OCI-LY3 (cell line): Measurements from ENCODE around the gene TSEN2.

ENCODE experiments used
- H2AFZ ChIP-seq: fragments of 200-600, 300-600 bp; shearing (Covaris generic); 2 replicates; pipeline ENCODE4 v1.6.0; 2014; ENCODE audit warnings: antibody characterized with exemption, low read depth, low read length
- H3K27ac ChIP-seq: fragments of 200-600, 300-600 bp; sonication (generic); 2 replicates; pipeline ENCODE4 v1.5.1; 2014; ENCODE audit warnings: mild to moderate bottlenecking, low read length, moderate library complexity, mixed read lengths
- H3K27me3 ChIP-seq: fragments of 200-600, 300-600 bp; sonication (generic); 2 replicates; pipeline ENCODE4 v1.6.1; 2014; ENCODE audit warnings: low read depth, low read length, mixed read lengths
- H3K36me3 ChIP-seq: fragments of 200-600, 300-600 bp; sonication (generic); replicated peaks from 2 replicates; pipeline ENCODE3; 2014; ENCODE audit warnings: low read depth, low read length, mixed read lengths
- H3K4me1 ChIP-seq: fragments of 300-600, 200-600 bp; sonication (generic); 2 replicates; pipeline ENCODE4 v1.6.1; 2014; ENCODE audit warnings: low read length, mixed read lengths
- H3K4me2 ChIP-seq: fragments of 200-600, 300-600 bp; sonication (generic); 2 replicates; pipeline ENCODE4 v1.6.1; 2014; ENCODE audit warnings: low read length, mixed read lengths
- H3K4me3 ChIP-seq: fragments of 300-600, 200-600 bp; sonication (generic); 2 replicates; pipeline ENCODE4 v1.5.1; 2014; ENCODE audit warnings: antibody characterized with exemption, mild to moderate bottlenecking, low read length, moderate library complexity
- H3K79me2 ChIP-seq: fragments of 300-600, 200-600 bp; shearing (Covaris generic); 2 replicates; pipeline ENCODE4 v1.6.1; 2014; ENCODE audit warnings: mild to moderate bottlenecking, low read length, mixed read lengths
- H3K9ac ChIP-seq: fragments of 300-600, 200-600 bp; shearing (Covaris generic); 2 replicates; pipeline ENCODE4 v1.6.0; 2014; ENCODE audit warnings: mild to moderate bottlenecking, low read length, moderate library complexity
- H3K9me3 ChIP-seq: fragments of 200-600, 300-600 bp; shearing (Covaris generic); 2 replicates; pipeline ENCODE4 v1.6.1; 2014; ENCODE audit warnings: low read length, mixed read lengths; ENCODE audit not compliant: insufficient read depth
- H4K20me1 ChIP-seq: fragments of 200-600, 300-600 bp; sonication (generic); 2 replicates; pipeline ENCODE4 v1.6.1; 2016; ENCODE audit warnings: low read length, mixed read lengths; ENCODE audit not compliant: insufficient read depth
- EZH2phosphoT487 ChIP-seq: fragments of 200-600 bp; shearing (Covaris generic); IDR thresholded peaks from 2 replicates; pipeline ENCODE4 v1.6.1; 2018; ENCODE audit warnings: antibody characterized with exemption, mixed run types, low read depth
- TF ChIP-seq, protein P1 (sequence below): fragments of 200-600, 300-600 bp; sonication (generic); IDR thresholded peaks from 2 replicates; pipeline ENCODE4 v1.5.1; 2014; ENCODE audit warnings: antibody characterized with exemption, low read length, low read depth

Gene TSEN2

DNA sequence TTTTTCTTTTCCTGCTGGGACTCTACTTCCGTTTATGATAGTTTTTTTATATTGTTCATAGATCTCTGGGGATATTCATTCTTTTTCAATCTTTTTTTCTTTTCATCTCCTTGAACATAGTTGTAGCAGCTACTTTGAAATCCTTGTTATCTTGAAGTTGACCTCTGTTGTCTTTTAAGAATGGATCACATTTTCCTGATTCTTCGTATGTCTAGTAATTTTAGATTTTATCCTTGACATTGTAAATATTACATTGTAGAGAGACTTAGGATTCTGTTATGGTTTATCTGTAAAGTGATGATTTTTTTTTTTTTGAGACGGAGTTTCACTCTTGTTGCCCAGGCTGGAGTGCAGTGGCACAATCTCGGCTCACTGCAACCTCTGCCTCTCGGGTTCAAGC is 93.1 kb downstream of the TSEN2 start:
- Histone ChIP-seq H3K4me2 (no peak overlapping the region), H3K79me2 (no peaks in the 10 kb centered on the region), H3K9me3 (no peaks in the 10 kb centered on the region), H3K4me3 (no peak overlapping the region), H4K20me1 (no peaks in the 10 kb centered on the region; the same call in 1 of the 2 replicates), H3K27me3 (no peaks in the 10 kb centered on the region), H2AFZ (no peak overlapping the region), H3K4me1 (no peaks in the 10 kb centered on the region), H3K36me3 (peaks cover 75% of the 10 kb centered on the region), H3K9ac (no peak overlapping the region), H3K27ac (no peak overlapping the region)
- TF ChIP-seq, protein P1, sequence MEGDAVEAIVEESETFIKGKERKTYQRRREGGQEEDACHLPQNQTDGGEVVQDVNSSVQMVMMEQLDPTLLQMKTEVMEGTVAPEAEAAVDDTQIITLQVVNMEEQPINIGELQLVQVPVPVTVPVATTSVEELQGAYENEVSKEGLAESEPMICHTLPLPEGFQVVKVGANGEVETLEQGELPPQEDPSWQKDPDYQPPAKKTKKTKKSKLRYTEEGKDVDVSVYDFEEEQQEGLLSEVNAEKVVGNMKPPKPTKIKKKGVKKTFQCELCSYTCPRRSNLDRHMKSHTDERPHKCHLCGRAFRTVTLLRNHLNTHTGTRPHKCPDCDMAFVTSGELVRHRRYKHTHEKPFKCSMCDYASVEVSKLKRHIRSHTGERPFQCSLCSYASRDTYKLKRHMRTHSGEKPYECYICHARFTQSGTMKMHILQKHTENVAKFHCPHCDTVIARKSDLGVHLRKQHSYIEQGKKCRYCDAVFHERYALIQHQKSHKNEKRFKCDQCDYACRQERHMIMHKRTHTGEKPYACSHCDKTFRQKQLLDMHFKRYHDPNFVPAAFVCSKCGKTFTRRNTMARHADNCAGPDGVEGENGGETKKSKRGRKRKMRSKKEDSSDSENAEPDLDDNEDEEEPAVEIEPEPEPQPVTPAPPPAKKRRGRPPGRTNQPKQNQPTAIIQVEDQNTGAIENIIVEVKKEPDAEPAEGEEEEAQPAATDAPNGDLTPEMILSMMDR, result no peak
- no peak for TF ChIP-seq EZH2phosphoT487

DNA sequence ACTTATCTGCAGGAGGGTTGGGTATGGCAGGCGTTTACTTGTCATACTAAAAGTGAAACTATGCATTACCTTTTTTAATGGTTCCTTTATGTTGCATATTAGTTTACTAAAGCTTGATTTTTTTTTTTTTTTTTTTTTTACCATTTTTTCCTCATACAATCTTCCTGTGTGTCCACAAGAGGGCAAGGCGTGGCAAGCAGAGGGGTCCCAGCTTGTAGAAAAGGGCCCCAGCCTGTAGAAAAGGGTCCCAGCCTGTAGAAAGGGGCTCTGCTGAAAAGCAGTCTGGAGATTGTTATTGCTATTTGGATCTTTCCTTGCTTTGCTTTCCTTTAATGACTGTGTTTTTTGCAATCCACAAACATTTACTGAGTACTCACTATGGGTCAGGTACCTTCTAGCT is 94.5 kb downstream of the TSEN2 start:
- Histone ChIP-seq H3K9ac (no peak overlapping the region), H3K79me2 (no peaks in the 10 kb centered on the region), H4K20me1 (no peaks in the 10 kb centered on the region; the same call in 1 of the 2 replicates), H3K36me3 (peaks cover 82% of the 10 kb centered on the region), H3K27me3 (no peaks in the 10 kb centered on the region), H3K9me3 (no peaks in the 10 kb centered on the region), H3K27ac (no peak overlapping the region), H2AFZ (no peak overlapping the region), H3K4me2 (no peak overlapping the region), H3K4me3 (no peak overlapping the region), H3K4me1 (no peaks in the 10 kb centered on the region)
- no peak for TF ChIP-seq EZH2phosphoT487

DNA sequence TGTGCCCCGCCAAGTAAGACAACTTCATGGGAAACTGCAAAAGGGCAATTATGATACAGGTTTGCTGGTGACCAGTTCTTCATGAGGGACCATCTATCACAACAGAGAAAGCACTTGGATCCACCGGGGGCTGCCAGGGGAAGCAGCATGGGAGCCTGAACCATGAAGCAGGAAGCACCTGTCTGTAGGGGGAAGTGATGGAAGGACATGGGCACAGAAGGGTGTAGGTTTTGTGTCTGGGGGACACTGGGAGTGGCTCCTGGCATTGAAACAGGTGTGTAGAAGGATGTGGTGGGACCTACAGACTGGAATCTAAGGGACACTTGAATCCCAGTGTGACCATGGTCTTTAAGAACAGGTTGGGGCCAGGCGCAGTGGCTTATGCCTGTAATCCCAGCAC is 95.2 kb downstream of the TSEN2 start:
- no peaks in the 10 kb centered on the region for H3K27me3 ChIP-seq
- H3K79me2 ChIP-seq, result no peaks in the 10 kb centered on the region
- H3K9ac ChIP-seq, result no peak overlapping the region
- H3K36me3 ChIP-seq, result peaks cover 82% of the 10 kb centered on the region
- no peak overlapping the region for H3K4me2 ChIP-seq
- H3K4me3 ChIP-seq, result no peak overlapping the region
- H4K20me1 ChIP-seq, result no peaks in the 10 kb centered on the region; the same call in 1 of the 2 replicates
- TF ChIP-seq EZH2phosphoT487, result no peak
- TF ChIP-seq, protein P1, result no peak
- no peak overlapping the region for H3K27ac ChIP-seq
- no peak overlapping the region for H2AFZ ChIP-seq
- H3K9me3 ChIP-seq, result no peaks in the 10 kb centered on the region
- H3K4me1 ChIP-seq, result no peaks in the 10 kb centered on the region

DNA sequence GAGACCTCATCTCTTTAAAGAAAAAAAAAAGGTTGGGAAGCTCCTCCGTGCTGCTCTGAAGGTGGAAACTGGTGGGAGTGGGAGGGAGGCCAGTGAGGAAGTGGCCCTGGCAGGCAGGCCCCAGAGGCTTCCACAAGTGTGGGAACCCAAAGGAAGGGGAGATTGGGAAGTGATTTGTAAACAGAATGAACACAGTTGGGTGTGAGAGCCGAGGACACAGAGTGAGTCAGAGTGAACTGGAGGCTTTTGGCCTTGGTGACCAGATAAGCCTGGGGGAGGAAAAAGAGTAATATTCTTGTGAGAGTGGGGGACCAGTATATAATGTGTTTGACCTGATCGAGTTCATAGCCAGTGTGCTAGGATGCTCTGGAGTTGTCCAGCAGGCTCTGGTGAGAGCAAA is 95.6 kb downstream of the TSEN2 start:
- H3K27me3 ChIP-seq, result no peaks in the 10 kb centered on the region
- peaks cover 82% of the 10 kb centered on the region for H3K36me3 ChIP-seq
- no peaks in the 10 kb centered on the region for H4K20me1 ChIP-seq
- no peak overlapping the region for H3K4me3 ChIP-seq
- no peak overlapping the region for H3K9ac ChIP-seq
- no peaks in the 10 kb centered on the region for H3K4me1 ChIP-seq
- H2AFZ ChIP-seq, result no peak overlapping the region
- no peaks in the 10 kb centered on the region for H3K79me2 ChIP-seq
- TF ChIP-seq EZH2phosphoT487, result no peak
- TF ChIP-seq, protein P1, result no peak
- no peaks in the 10 kb centered on the region for H3K9me3 ChIP-seq
- H3K27ac ChIP-seq, result no peak overlapping the region
- no peak overlapping the region for H3K4me2 ChIP-seq

DNA sequence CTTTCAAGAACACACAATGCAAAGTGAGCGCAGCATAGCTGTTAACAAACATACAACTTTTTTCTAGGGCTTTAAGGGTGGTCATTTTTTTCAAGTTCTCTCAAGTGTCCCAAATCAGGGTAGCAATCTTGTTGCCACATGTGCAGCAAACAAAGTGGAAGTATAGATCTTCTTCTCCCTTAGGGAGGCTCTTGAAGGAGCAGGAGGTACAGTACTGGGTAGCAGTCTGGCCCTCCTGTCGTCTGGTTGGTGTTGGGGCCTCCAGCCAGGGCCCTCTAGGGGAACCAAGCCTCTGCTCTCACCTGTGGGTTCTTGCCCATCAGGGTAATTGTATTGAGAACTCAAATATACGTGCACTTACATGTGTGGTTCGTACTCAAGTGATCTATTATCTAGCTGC is 98.5 kb downstream of the TSEN2 start:
- Histone ChIP-seq H3K27ac (no peak overlapping the region), H3K4me2 (no peak overlapping the region), H3K4me3 (no peak overlapping the region), H2AFZ (no peak overlapping the region), H3K27me3 (no peaks in the 10 kb centered on the region), H3K36me3 (peaks cover 79% of the 10 kb centered on the region), H3K4me1 (no peaks in the 10 kb centered on the region), H4K20me1 (no peaks in the 10 kb centered on the region), H3K79me2 (no peaks in the 10 kb centered on the region), H3K9me3 (no peaks in the 10 kb centered on the region), H3K9ac (no peak overlapping the region)
- TF ChIP-seq, protein P1, result no peak
- no peak for TF ChIP-seq EZH2phosphoT487
